GM19452 (cell line): ENCODE measurements around the gene PPDPF.
"Not testable (repeated sequence)": the region's sequence is repeated elsewhere in the genome, so short reads cannot be mapped to it uniquely, and the experiment has no call there.

ENCODE experiments used
- ATAC-seq: cut with Tn5 transposase; IDR thresholded peaks from one replicate; pipeline ENCODE4 v1.9.1; 2021; ENCODE audit not compliant: unreplicated experiment

PPDPF gene

DNA sequence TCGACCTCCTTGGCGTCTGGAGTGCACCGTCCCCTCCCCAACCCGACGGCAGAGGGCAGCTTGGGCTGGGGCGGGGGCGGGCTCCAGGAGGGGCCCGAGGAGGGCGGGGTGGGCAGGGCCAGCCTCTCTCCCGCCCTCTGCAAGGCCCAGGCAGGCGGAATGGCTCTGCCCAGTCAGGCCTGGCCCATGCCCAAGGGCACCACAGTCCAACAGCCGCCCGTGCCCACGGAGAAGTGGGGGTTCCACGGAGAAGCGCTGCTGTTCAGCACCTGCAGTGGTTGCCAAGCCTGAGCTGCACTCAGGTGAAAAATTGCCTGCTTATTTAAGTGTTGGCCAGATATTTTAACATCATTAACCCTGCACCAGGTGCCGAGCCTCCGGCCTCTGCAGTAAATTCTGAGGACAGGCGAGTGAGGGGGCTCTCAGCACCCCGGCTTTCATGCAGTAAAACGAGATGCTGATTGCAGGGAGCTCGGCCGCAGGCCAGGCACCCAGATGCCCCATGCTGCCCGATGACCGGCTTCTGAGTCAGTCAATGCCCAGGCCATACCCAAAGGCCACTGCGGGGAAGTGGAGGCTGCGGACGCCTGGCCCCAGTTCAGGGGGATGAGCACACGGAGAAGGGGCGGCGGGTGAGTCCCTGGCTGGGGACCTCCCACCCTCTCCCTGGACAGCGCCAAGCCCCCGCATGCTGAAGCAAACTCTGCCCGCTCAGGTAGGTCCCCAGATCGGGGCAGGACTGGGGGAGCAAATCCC lies 27.3 kb downstream of the PPDPF start, which contains the start of gene SRMS:
Gene SRMS (minus strand): TSS at position 25 of the 756 bp plus-strand sequence. CDS start 286 bp downstream, outside the sequence.
- ATAC-seq, result no peak

DNA sequence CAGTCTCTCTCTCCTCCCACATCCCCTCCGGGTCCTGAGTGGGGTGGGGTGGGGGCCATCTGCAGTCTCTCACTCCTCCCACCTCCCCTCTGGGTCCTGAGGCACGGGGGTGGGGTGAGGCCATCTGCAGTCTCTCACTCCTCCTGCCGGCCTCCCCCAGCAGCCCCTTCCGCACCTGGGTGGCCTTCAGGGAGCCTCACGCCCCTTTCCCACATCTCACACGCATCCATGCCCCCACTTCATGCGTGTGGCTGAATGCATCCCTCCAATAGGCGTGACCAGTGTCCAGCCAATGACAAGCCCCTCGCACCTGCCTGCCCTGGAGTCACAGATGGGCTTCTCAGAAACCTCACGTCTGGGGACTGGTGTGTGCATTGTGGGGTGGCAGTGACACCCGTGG lies 28.0 kb downstream of the PPDPF start:
- ATAC-seq, result no peak

DNA sequence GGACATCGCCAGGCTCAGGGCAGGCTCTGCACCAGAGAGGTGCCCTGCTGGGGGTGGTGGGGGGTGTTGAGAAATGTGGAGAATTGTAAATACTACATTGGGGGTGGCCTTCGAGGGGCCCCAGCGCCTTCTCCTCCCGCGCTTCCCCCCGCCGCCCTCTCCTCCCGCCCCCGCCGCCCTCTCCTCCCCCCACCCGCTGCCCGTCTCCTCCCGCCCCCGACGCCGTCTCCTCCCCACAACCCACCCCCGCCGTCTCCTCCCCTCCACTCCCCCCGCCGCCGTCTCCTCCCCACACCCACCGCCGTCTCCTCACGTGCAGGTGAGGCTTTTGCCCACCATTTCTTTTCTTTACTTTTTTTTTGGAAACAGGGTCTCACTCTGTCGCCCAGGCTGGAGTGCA lies 28.5 kb downstream of the PPDPF start:
- ATAC-seq, result no peak

DNA sequence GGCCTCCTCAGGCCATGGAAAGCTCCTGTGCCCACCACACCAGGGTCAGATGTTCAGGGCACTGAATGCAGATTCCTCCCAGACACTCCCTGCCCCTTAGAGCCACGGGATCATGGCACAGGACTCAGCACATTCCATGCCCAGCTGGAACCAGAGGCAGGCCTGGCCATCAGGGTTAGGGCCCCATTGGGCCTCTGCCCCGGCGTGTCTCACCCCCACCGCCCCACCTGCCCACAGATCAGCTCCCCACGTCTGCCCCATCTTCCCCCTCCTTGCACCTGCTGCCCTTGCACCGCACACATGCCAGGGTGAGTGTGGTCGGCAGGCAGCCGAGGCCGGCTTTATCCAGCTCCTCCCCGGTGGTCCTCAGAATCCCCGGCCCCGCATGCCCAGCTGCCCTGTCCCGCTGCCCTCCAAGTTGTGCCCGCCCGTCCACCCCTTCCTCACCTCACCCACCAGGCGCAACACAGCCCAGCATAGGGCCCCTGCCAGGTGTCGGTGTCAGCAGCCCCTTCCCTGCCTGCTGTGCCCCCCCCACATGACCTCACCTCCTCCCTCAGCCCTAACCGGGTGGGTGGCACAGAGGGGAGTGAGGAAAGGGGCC lies 29.2 kb downstream of the PPDPF start:
- ATAC-seq, result no peak

DNA sequence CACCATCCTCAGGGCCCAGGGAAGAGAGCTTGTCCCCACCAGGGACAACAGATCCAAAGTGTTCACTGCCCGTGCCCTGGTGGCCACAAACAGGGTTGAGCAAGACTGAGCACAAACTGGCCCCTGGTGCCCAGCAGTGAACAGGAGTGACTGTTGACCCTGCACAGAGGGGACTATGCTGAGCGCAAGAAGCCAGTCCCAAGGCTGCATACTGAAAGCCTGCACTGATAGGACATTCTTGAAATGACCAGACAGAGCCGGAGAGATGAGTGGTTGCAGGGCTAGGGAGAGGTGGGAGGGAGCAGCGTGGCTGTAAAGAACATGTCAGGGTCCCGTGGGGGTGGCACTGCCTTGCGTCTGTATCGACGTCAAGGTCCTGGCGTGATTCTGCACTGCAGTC lies 30.5 kb downstream of the PPDPF start:
- no peak for ATAC-seq

DNA sequence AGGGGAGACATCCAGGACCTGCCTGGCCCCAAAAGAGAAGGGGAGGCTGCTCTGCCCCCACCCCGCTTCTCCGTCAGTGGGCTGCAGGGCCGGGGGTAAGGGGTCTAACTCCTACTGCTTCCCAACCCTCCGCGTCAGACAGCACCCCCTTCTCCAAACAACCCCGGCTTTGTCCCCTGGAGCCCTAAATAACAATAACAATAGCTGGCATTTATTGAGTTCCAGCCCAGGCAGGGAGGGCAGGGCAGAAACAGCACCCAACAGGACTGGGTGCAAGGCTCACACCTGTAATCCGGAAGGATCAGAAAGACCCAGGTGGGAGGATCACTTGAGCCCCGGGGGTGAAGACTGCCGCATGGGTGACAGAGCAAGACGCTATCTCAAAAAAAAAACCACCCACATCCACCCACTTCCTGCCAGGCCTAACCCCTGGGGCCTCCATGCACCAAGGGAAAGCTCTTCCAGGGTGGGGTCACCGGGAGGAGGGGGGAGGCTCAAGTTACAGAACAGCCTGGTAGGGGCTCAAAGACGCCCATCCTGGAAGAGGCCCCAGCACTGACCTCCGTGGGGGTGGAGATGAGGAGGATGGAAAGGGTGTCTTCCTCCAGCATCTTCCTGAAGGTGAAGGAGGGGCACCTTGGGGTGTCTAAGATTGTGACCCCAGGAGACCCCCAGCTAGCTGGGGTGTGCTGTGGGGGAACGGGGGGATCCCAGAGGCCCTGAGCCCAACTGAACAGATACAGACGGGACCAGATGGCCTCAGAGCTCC lies 32.1 kb downstream of the PPDPF start:
- ATAC-seq, result peak; percentile 42

DNA sequence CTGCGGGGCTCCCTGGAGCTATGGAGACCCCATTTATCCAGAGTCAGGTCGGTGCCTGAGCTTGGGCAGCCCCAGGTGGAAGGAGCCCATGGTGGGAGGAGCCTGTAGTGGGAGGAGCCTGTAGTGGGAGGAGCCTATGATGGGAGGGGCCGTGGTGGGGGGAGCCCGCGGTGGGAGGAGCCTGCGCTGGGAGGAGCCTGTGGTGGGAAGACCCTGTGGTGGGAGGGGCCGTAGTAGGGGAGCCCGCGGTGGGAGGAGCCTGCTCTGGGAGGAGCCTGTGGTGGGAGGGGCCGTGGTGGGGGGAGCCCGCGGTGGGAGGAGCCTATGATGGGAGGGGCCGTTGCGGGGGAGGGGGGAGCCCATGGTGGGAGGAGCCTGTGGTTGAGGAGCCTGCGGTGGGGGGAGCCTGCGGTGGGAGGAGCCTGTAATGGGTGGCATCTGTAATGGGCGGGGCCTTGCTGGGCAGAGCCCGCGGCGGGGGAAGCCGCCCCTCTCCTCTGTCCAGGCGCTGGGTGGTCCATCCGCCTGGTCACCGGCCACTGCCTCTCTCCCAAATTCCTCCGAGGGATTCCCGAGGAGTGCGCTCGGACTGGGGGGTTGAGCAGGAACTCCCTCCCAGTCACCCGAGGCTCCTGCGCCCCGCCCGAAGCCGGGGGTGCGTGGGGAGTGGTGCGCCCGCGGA lies 32.8 kb downstream of the PPDPF start:
- peak; percentile 47 for ATAC-seq

DNA sequence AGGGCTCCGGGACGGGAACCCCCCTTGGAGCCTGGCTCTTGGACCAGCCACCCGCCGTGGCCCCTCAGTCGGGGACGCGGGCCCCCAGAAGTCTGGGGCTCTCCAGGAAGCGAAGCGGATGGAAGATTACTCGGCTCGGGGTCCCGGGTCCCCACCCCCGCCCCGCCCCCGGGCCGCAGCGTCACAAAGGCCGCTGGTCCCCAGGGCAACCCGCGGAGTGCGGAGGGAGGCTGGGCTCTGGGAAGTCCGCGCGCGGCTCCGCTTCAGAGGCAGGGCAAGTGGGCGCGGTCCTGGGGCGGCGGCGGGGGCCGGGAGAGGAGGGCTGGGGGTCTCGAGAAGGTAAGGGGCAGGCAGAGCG lies 33.3 kb downstream of the PPDPF start, which contains the start of gene FNDC11:
Gene FNDC11 (plus strand): TSS at position 227 of the 358 bp plus-strand sequence. CDS start 1,505 bp downstream, outside the sequence.
- ATAC-seq, result peak; percentile 36

DNA sequence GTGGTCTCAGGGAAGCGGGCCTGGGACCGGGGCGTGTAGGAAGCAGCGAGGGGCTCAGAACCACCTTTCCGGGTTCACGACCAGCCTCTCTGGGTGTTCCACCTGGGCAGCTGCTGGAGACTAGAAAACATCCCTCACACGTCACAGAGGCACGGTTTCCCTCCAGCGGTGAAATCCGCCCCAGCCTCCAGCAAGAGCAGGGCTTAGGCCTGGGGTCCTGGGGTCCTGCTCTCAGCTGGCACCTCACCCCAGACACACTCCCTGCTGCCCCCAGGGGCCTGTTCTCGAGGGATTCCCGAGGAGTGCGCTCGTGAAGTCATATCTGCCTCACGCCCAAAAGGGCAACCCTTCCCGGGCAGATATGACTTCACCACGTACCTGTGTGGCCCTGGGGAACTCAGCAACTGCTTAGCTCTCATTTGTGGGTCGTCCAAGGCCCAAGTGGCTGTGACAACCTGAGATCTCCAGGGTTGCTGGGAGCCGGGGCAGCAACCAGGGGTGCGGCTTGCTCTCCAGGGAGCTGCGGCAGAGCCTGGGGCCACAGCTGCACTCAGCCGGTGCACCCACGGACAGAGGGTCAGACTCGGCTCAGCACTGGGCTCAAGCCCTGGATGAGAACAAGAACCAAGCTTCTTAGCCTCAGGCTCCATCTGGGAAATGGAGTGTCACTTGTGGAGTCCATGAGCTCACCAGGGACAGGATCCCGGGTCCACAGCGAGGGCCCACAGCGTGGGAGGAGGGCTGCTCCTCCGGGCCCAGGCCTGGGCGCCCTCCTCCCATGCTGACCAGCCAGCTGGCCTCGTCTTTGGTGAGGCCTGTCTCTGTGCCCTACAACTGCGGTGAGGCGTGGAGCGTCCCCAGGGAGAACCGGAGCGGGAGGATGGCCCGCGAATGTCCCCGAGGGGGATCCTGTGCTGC lies 34.1 kb downstream of the PPDPF start:
- ATAC-seq, result no peak

DNA sequence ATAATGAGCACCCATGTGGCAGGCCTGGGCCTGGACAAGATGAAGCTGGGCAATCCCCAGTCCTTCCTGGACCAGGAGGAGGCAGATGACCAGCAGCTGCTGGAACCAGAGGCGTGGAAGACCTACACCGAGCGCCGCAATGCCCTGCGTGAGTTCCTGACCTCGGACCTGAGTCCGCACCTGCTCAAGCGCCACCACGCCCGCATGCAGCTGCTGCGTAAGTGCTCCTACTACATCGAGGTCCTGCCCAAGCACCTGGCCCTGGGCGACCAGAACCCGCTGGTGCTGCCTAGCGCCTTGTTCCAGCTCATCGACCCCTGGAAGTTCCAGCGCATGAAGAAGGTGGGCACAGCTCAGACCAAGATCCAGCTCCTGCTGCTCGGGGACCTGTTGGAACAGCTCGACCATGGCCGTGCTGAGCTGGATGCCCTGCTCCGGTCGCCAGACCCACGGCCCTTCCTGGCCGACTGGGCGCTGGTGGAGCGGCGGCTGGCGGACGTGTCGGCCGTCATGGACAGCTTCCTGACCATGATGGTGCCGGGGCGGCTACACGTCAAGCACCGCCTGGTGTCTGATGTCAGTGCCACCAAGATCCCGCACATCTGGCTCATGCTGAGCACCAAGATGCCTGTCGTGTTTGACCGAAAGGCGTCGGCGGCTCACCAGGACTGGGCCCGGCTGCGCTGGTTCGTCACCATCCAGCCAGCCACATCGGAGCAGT lies 35.3 kb downstream of the PPDPF start:
- ATAC-seq, result no peak

DNA sequence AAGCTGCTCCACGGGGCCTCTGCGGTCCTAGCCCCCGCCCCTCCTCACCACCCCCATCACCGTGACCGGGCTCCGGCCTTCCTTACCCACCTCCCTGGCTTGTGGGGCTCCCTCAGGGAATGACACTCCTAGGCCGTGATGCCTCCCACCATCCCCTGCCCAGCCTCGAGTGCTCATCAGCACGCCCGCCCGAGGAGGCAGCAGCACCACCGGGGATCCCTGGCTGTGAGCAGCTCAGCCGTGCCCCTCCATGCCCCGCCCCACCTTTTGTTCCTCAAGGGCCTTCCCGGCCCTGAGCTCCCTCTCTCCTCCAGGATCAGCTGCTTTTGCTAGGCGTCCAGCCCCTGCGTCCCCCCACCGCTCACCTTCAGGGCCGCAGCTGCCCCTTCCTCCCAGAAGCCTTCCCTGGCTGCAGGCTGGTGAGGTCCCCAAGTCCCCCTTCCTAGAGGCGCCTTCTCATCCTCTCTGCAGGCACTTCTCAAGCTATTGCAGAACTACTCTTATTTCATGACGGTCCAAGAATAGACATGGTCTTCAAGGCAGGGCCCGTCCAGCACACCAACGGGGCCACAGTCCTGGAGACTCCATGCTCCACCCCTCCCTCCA lies 36.4 kb downstream of the PPDPF start:
- ATAC-seq, result no peak

DNA sequence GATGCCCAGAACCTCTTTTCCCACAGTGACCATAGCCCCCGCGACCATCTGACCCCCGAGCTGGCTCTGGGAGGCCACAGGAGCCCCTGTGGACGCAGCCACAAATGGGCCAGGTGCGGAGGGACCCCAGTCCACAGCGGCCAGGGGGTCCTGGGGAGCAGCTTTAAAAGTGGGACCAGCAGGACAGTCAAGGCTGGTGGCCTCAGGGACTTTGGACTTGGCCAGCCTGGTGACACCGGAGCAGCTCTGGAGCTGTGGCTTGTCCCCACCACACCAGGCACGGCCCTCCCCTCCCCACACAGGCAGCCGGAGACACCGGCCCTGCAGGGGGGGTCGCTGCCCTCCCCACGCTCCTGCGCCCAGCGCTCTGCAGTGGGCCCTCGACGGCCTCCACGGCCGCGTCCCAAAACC lies 36.9 kb downstream of the PPDPF start:
- ATAC-seq, result no peak

DNA sequence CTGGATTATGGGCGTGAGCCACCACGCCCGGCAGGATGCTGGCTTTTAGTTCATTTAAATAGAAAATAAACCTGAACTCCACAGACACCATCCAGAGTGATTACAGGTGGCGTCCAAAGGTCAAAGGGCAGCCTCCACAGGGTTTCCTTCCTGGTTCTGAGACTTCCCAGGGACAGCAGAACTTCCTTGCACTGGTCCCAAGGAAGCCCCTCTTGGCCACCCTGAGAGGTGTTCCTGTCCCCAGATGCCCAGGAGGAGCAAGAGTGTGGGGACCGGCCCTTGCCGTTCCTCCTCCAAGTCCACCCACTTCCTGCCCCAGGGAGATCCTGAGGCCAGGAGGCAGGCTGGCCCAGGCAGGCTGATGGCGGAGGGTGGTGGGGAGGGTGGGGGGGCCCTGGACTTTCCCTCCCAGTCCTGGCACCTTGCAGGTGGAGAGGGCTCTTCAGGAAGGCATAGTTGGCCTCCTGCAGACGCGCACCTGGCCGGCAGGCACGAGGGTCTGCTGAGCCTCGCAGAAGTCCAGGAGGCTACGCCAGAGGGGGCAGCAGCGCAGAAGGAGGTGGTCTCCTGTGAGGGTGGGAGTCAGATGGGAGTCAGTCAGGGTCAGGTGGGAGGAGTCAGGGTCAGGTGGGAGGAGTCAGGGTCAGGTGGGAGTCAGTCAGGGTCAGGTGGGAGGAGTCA lies 38.4 kb downstream of the PPDPF start:
- no peak for ATAC-seq

DNA sequence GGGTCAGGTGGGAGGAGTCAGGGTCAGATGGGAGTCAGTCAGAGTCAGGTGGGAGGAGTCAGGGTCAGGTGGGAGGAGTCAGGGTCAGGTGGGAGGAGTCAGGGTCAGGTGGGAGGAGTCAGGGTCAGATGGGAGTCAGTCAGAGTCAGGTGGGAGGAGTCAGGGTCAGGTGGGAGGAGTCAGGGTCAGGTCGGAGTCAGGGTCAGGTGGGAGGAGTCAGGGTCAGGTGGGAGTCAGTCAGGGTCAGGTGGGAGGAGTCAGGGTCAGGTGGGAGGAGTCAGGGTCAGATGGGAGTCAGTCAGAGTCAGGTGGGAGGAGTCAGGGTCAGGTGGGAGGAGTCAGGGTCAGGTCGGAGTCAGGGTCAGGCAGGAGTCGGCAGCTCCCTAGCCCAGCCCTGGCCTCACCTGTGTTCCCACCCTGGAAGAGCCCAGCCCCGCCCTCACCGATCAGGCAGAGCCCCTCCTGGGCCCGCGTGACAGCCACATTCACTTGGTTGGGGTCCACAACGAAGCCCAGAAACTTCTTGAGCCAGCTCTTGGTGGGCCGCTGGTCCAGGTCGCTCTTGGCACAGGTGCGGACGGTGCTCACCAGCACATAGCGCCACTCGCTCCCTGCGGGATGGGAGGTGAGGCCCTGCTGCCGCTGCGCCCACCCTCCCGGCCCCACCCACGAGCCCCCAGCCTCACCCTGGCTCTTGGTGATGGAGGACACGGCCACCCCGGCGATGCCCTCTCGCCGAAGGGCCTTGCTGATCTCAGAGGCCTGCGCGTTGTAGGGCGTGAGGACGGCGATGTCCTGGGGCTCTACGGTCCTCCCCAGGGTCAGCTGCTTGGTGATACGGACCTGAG lies 39.1 kb downstream of the PPDPF start:
- ATAC-seq, result not testable (repeated sequence)

DNA sequence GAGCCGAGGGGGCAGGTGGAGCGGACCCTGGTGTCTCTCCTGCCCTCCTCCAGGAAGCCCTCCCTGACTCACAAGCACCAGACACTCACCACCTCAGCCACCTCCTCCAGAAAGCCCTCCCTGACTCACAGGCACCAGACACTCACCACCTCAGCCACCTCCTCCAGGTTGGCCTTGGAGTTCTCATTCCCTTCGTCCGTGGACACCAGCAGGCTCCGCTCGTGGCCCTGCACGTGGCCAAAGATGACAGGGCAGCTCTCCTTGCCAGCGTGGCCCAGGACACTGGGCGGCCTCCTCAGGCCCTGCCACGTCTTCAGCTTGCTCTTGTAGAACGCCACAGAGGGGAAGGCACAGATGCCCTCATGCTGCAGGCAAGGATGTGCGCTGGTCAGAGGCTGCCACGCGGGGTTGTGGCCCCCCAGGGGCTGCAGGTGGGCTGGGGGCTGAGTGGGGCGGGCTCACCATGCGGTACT lies 39.8 kb downstream of the PPDPF start:
- no peak for ATAC-seq

DNA sequence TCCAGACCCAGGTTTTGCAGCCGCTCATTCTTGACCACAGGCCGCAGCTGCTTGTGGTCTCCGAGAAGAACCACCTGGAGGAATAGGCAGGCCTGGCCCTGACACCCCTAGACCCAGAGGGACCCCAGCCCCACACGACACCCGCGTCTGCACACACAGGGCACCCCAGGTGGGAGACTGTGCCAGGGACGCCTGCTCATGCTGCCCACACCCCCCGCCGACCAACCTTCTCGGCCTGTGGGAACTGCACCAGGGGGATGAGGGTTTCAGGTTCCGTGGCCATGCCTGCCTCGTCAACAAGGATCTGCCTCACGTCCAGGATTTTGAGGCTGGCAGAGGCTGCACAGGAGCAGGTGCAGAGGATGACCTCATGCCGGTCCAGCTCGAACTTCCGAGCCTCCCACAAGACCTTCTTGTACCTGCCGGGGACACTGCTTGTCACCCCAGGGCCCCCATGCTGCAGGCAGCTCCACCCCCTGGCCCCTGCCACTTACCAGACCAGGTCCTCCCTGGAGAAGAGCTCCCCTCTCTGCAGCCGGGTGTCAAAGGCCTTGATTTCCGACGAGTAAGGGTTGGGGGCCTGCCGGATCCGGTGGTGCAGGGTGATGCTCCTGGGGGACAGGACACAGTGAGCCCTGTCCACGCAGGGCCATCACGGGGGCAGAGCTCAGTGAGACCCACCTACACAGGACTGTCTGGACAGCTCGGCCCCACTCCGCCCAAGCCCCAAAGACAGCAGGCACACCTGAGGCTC lies 40.5 kb downstream of the PPDPF start:
- no peak for ATAC-seq
